HG02642 (cell line): ENCODE measurements around the gene HIRA.

Experiments used
- ATAC-seq: cut with Tn5 transposase; IDR thresholded peaks from one replicate; pipeline ENCODE4 v1.9.1; 2021; ENCODE audit warnings: mild to moderate bottlenecking; ENCODE audit not compliant: unreplicated experiment, poor library complexity

HIRA gene

GRCh38 chr22:19359554-19360299, 71.8 kb downstream of the HIRA start:
- ATAC-seq: no peak

- no peak for ATAC-seq
Measured at GRCh38 chr22:19358703-19359553, 72.6 kb downstream of the HIRA start.

GRCh38 chr22:19358195-19358594, 73.3 kb downstream of the HIRA start:
- ATAC-seq: no peak

GRCh38 chr22:19357270-19358105, 74.0 kb downstream of the HIRA start:
- no peak for ATAC-seq

- no peak for ATAC-seq
Measured at GRCh38 chr22:19356708-19357269, 74.7 kb downstream of the HIRA start.

- no peak for ATAC-seq
Measured at GRCh38 chr22:19355413-19356157, 75.9 kb downstream of the HIRA start.

GRCh38 chr22:19354201-19354600, 77.3 kb downstream of the HIRA start:
- no peak for ATAC-seq

GRCh38 chr22:19353363-19354131, 78.0 kb downstream of the HIRA start:
- ATAC-seq: no peak

GRCh38 chr22:19352766-19353165, 78.8 kb downstream of the HIRA start:
- no peak for ATAC-seq

GRCh38 chr22:19352217-19352616, 79.3 kb downstream of the HIRA start:
- ATAC-seq: no peak

GRCh38 chr22:19351604-19352003, 79.9 kb downstream of the HIRA start:
- no peak for ATAC-seq

GRCh38 chr22:19350947-19351346, 80.6 kb downstream of the HIRA start:
- no peak for ATAC-seq

GRCh38 chr22:19350476-19350859, 81.1 kb downstream of the HIRA start:
- ATAC-seq: no peak

GRCh38 chr22:19349778-19350475, 81.6 kb downstream of the HIRA start:
- ATAC-seq: no peak

GRCh38 chr22:19346677-19347265, 84.8 kb downstream of the HIRA start:
- no peak for ATAC-seq

GRCh38 chr22:19344420-19344819, 87.1 kb downstream of the HIRA start:
- no peak for ATAC-seq

- no peak for ATAC-seq
Measured at GRCh38 chr22:19343470-19343869, 88.1 kb downstream of the HIRA start.

- no peak for ATAC-seq
Measured at GRCh38 chr22:19341500-19341899, 90.0 kb downstream of the HIRA start.
